Large intestine (tissue), 3 donors: Measurements from ENCODE around the gene LRATD1. TPM values are rescaled to one million over a fixed set of nuclear protein-coding genes. Genes with fewer than 3 reads are reported as not detected.

Experiments used
- DNase-seq, 2 donors: peaks; one replicate each; pipeline versions ENCODE4 v3.0.0 to v3.0.0-alpha.2; 2013
- H3K27ac ChIP-seq: one replicate; pipeline ENCODE4 v1.5.1; 2013; ENCODE audit warnings: low read length
- H3K27me3 ChIP-seq: 2 replicates; pipeline ENCODE4 v1.6.1; 2013; ENCODE audit warnings: low read length; ENCODE audit not compliant: control insufficient read depth, insufficient read depth
- H3K36me3 ChIP-seq: 2 replicates; pipeline ENCODE4 v1.6.1; 2013; ENCODE audit warnings: low read length; ENCODE audit not compliant: control insufficient read depth, insufficient read depth
- H3K4me1 ChIP-seq: one replicate; pipeline ENCODE4 v1.6.1; 2013; ENCODE audit warnings: low read length; ENCODE audit not compliant: control insufficient read depth, insufficient read depth
- H3K4me3 ChIP-seq: one replicate; pipeline ENCODE4 v1.5.1; 2013; ENCODE audit warnings: low read length
- H3K9me3 ChIP-seq: one replicate; pipeline ENCODE4 v1.6.1; 2013; ENCODE audit warnings: mild to moderate bottlenecking, low read depth, low read length, moderate library complexity; ENCODE audit not compliant: control insufficient read depth
- WGBS: methylation state at CpG from one replicate; pipeline ENCODE4 v1.1.5; 2013; ENCODE audit warnings: low lambda C conversion rate; ENCODE audit not compliant: insufficient coverage; 5-methylcytosine and 5-hydroxymethylcytosine counted together
- polyA plus RNA-seq: library from polyadenylated mRNA; unstranded; fragments of 120-200 nt; gene quantifications from one replicate; pipeline ENCODE4 v1.2.1, GENCODE V29; 2013

Gene LRATD1
- polyA plus RNA-seq, 1 donor, result 67.3 TPM

- Histone ChIP-seq H3K4me1 (peaks cover 43% of the 10 kb centered on the region), H3K9me3 (no peaks in the 10 kb centered on the region), H3K4me3 (peak overlapping the region; percentile 79), H3K27me3 (peaks cover 11% of the 10 kb centered on the region), H3K27ac (peak overlapping the region; percentile 96), H3K36me3 (no peaks in the 10 kb centered on the region)
- peak; percentile 30 to 58 for DNase-seq
- WGBS, result no CpG with 5 or more reads among the region's 3 CpGs
Observed at GRCh38 chr2:14631406-14632040, 994 bp upstream of the LRATD1 start.

GRCh38 chr2:14633061-14633460 lies 544 bp downstream of the LRATD1 start:
- Histone ChIP-seq H3K9me3 (no peaks in the 10 kb centered on the region), H3K4me3 (peak overlapping the region; percentile 94), H3K36me3 (no peaks in the 10 kb centered on the region), H3K27me3 (peaks cover 11% of the 10 kb centered on the region), H3K27ac (peak overlapping the region; percentile 90), H3K4me1 (peaks cover 28% of the 10 kb centered on the region)
- DNase-seq, result peak; percentile 25 to 73
- WGBS, result no CpG with 5 or more reads among the region's 13 CpGs

- H3K36me3 ChIP-seq, result no peaks in the 10 kb centered on the region
- DNase-seq, result peak in 1 of 2 donors; percentile 14
- WGBS, result no CpG with 5 or more reads among the region's 42 CpGs
- H3K27me3 ChIP-seq, result peaks cover 11% of the 10 kb centered on the region
- peaks cover 24% of the 10 kb centered on the region for H3K4me1 ChIP-seq
- peak overlapping the region; percentile 94 for H3K4me3 ChIP-seq
- no peaks in the 10 kb centered on the region for H3K9me3 ChIP-seq
- H3K27ac ChIP-seq, result peak overlapping the region; percentile 90
Observed at GRCh38 chr2:14633461-14634181, 1.1 kb downstream of the LRATD1 start.

GRCh38 chr2:14634182-14634488 lies 1.6 kb downstream of the LRATD1 start:
- no peak for DNase-seq
- Histone ChIP-seq H3K4me3 (peak overlapping the region; percentile 94), H3K27ac (peak overlapping the region; percentile 90), H3K9me3 (no peaks in the 10 kb centered on the region), H3K4me1 (peaks cover 21% of the 10 kb centered on the region), H3K36me3 (no peaks in the 10 kb centered on the region), H3K27me3 (peaks cover 11% of the 10 kb centered on the region)
- WGBS, result no CpG with 5 or more reads among the region's 31 CpGs

- WGBS, result no CpG with 5 or more reads among the region's 81 CpGs
- Histone ChIP-seq H3K27ac (peak overlapping the region; percentile 90), H3K4me1 (peaks cover 15% of the 10 kb centered on the region), H3K9me3 (no peaks in the 10 kb centered on the region), H3K4me3 (peak overlapping the region; percentile 94), H3K27me3 (peaks cover 11% of the 10 kb centered on the region), H3K36me3 (no peaks in the 10 kb centered on the region)
- peak; percentile 88 to 93 for DNase-seq
Observed at GRCh38 chr2:14634489-14635390, 2.2 kb downstream of the LRATD1 start.

- peak; percentile 72 to 85 for DNase-seq
- Histone ChIP-seq H3K27me3 (peaks cover 11% of the 10 kb centered on the region), H3K4me1 (peaks cover 15% of the 10 kb centered on the region), H3K9me3 (no peaks in the 10 kb centered on the region), H3K36me3 (no peaks in the 10 kb centered on the region), H3K27ac (peak overlapping the region; percentile 90), H3K4me3 (peak overlapping the region; percentile 94)
- no CpG with 5 or more reads among the region's 24 CpGs for WGBS
Observed at GRCh38 chr2:14635391-14635871, 2.9 kb downstream of the LRATD1 start.

GRCh38 chr2:14638488-14638887 lies 6.0 kb downstream of the LRATD1 start:
- H3K27me3 ChIP-seq, result peaks cover 4% of the 10 kb centered on the region
- peaks cover 3% of the 10 kb centered on the region for H3K36me3 ChIP-seq
- no peak for DNase-seq
- peaks cover 2% of the 10 kb centered on the region for H3K4me1 ChIP-seq
- no peaks in the 10 kb centered on the region for H3K9me3 ChIP-seq
- no peak overlapping the region for H3K4me3 ChIP-seq
- H3K27ac ChIP-seq, result no peak overlapping the region
- no CpG with 5 or more reads among the region's 2 CpGs for WGBS

- 90% methylated on average over 1 of the region's 4 CpGs for WGBS
- no peaks in the 10 kb centered on the region for H3K9me3 ChIP-seq
- DNase-seq, result no peak
- no peak overlapping the region for H3K27ac ChIP-seq
- no peaks in the 10 kb centered on the region for H3K27me3 ChIP-seq
- no peak overlapping the region for H3K4me3 ChIP-seq
- peaks cover 2% of the 10 kb centered on the region for H3K4me1 ChIP-seq
- peaks cover 3% of the 10 kb centered on the region for H3K36me3 ChIP-seq
Observed at GRCh38 chr2:14641116-14641515, 8.6 kb downstream of the LRATD1 start.

GRCh38 chr2:14642499-14642898 lies 10.0 kb downstream of the LRATD1 start:
- no peak overlapping the region for H3K27ac ChIP-seq
- no peaks in the 10 kb centered on the region for H3K9me3 ChIP-seq
- H3K4me3 ChIP-seq, result no peak overlapping the region
- H3K36me3 ChIP-seq, result peaks cover 3% of the 10 kb centered on the region
- DNase-seq, result no peak
- H3K4me1 ChIP-seq, result peaks cover 2% of the 10 kb centered on the region
- no peaks in the 10 kb centered on the region for H3K27me3 ChIP-seq
- WGBS, result no CpG with 5 or more reads among the region's 4 CpGs

GRCh38 chr2:14647714-14648113 lies 15.2 kb downstream of the LRATD1 start:
- H3K36me3 ChIP-seq, result peaks cover 16% of the 10 kb centered on the region
- H3K4me1 ChIP-seq, result no peaks in the 10 kb centered on the region
- WGBS, result no CpG with 5 or more reads among the region's 2 CpGs
- H3K27me3 ChIP-seq, result no peaks in the 10 kb centered on the region
- no peak overlapping the region for H3K4me3 ChIP-seq
- H3K27ac ChIP-seq, result no peak overlapping the region
- no peak for DNase-seq
- no peaks in the 10 kb centered on the region for H3K9me3 ChIP-seq
